ENCODE data around the gene C9orf43. TPM values are rescaled to one million over a fixed set of nuclear protein-coding genes. Genes with fewer than 3 reads are reported as not detected.

C9orf43 gene
- total and polyA plus RNA-seq, 10 of the 15 experiments (the other 5 are each of a cell fraction or from before 2014, with no cell fraction given): 0.08 to 0.79 (median 0.55) TPM

- TF ChIP-seq PRDM15 (CRISPR knock-in tag; IDR thresholded peaks at IDR 0.05): no peak
- TF ChIP-seq ZNF24 (IDR thresholded peaks at IDR 0.05): no peak
- TF ChIP-seq MYC (IDR thresholded peaks at IDR 0.05; ENCODE audit: insufficient read depth, insufficient read length, insufficient replicate concordance, low read length, severe bottlenecking): no peak
These were observed 55.1 kb downstream of the C9orf43 start (continued) for GRCh38 chr9:113465599-113466140.

GRCh38 chr9:113467183-113467582, 56.6 kb downstream of the C9orf43 start:
- Histone ChIP-seq H2AFZ (ENCODE audit: control insufficient read depth, low read depth, low read length) (no peak overlapping the region), H3K27ac (ENCODE audit: control insufficient read depth, insufficient read depth) (no peak overlapping the region), H4K20me1 (ENCODE audit: control insufficient read depth, insufficient read depth) (no peaks in the 10 kb centered on the region), H3K4me2 (ENCODE audit: control insufficient read depth, insufficient read depth) (no peak overlapping the region), H3K4me3 (no peak overlapping the region), H3K79me2 (ENCODE audit: control insufficient read depth, insufficient read depth, low read length) (no peaks in the 10 kb centered on the region), H3K4me1 (ENCODE audit: control insufficient read depth, insufficient read depth, low read length) (no peaks in the 10 kb centered on the region), H3K36me3 (ENCODE audit: control insufficient read depth in 2 of 2, insufficient read depth in 2 of 2, low read length in 1 of 2) (no peaks in the 10 kb centered on the region), H3K9ac (ENCODE audit: control insufficient read depth, insufficient read depth, low read length) (no peak overlapping the region), H3K9me3 (replicated peaks; ENCODE audit: control insufficient read depth, insufficient read depth, low read length) (no peaks in the 10 kb centered on the region; the same call in 1 of the 3 replicates), H3K27me3 (replicated peaks in 1 of 2; ENCODE audit: control insufficient read depth in 2 of 2, insufficient read depth in 2 of 2, low read length in 1 of 2) (no peaks in the 10 kb centered on the region)
- in situ Hi-C loops (cut with MboI): loop anchor here (25.0 kb wide), 1 partner anchor 570 kb away; no protein-coding TSS in a partner anchor
- ChIA-PET SMC1A (ENCODE audit: uncharacterized antibody, unreplicated experiment) (no interaction called here), CTCF (interaction anchor here (1.3 kb wide), 1 partner anchor 19 kb away, joined by 4 read pairs; no protein-coding TSS in a partner anchor), POLR2A (no interaction called here), RAD21 (ENCODE audit: unreplicated experiment) (interaction anchor here (0.6 to 1.0 kb wide), 2 partner anchors 22 to 37 kb away, joined by 3 read pairs; no protein-coding TSS in a partner anchor)
- no peak for ATAC-seq
- WGBS (ENCODE audit: insufficient coverage, insufficient replicate concordance, low lambda C conversion rate, missing lambda C conversion rate): 73% methylated on average over 2 of the region's 2 CpGs
- FAIRE-seq: no peak
- DNase-seq (ENCODE audit: low read depth, low spot score): no peak
- BruUV-seq (replicated peaks): no TSS peak
- intact Hi-C loops (cut with micrococcal nuclease; ENCODE audit: unreplicated experiment): no loop called here
- TF ChIP-seq ASH2L (IDR thresholded peaks at IDR 0.05; ENCODE audit: borderline replicate concordance, low read depth): no peak
- TF ChIP-seq PKNOX1 (IDR thresholded peaks at IDR 0.05): no peak
- no peak for TF ChIP-seq POLR2AphosphoS5 (IDR thresholded peaks at IDR 0.05; ENCODE audit: low read length)
- TF ChIP-seq KDM1A (IDR thresholded peaks at IDR 0.05; ENCODE audit: borderline replicate concordance): no peak
- no peak for TF ChIP-seq MYB (IDR thresholded peaks at IDR 0.05; ENCODE audit: borderline replicate concordance, low read depth, low read length)
- TF ChIP-seq PAX8 (IDR thresholded peaks at IDR 0.05): no peak
- no peak for TF ChIP-seq ZBTB33 (IDR thresholded peaks at IDR 0.05)
- TF ChIP-seq RBBP5 (conservative IDR thresholded peaks at IDR 0.05): no peak
- TF ChIP-seq YBX1 (IDR thresholded peaks at IDR 0.05): no peak
- no peak for TF ChIP-seq HCFC1 (IDR thresholded peaks at IDR 0.05; ENCODE audit: low read length)
- TF ChIP-seq BMI1 (IDR thresholded peaks at IDR 0.05; ENCODE audit: borderline replicate concordance): no peak
- TF ChIP-seq E2F4 (IDR thresholded peaks at IDR 0.05; ENCODE audit: low read depth, low read length): no peak
